NCI-H345 (cell line): ENCODE data around the gene TMEM125.

ENCODE experiments used
- DNase-seq: peaks from one replicate; lab custom pipeline; 2025; lab: John Stamatoyannopoulos, UW

TMEM125 gene

DNA sequence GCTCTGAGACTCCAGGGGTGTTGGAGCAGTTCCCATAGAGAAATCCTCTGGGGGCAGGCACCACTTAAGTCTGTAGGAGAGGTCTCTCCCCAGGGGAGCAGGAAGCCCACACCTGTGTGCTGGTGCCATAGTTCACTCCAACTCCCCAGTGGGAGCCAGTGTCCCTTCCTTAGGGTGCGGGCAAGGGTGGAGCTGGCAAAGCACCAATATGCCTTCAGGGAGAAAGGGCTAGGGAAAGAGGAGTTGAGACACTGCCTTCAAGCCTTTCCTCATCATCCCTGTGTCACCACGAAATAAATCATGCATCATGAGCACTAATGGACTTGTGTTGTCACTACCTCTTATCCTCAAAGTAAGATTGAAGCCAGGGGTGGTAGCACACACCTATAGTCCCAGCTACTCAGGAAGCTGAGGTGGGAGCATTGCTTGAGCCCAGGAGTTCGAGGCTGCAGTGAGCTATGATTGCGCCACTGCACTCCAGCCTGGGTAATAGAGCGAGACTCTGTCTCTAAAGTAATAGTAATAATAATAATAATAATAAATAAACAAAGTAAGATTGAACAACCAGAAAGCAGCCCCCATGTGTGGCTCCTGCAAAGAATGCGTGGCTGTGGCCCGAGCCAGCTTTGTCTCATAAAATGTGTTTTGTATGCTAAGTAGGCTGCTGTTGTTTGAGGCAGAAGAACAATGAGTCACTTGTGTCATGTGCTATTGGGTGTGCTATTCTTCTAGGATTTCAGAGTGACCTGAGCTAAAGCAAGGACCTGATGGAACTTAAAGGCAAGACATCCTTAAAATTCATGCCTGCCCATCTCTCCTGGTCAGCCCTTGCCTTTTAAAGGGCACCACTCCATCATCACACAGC lies 24.3 kb downstream of the TMEM125 start:
- no peak for DNase-seq

- no peak for DNase-seq
These were observed 25.0 kb downstream of the TMEM125 start for GRCh38 chr1:43294761-43295160.

- no peak for DNase-seq
These were observed 26.4 kb downstream of the TMEM125 start for GRCh38 chr1:43296207-43296606.

DNA sequence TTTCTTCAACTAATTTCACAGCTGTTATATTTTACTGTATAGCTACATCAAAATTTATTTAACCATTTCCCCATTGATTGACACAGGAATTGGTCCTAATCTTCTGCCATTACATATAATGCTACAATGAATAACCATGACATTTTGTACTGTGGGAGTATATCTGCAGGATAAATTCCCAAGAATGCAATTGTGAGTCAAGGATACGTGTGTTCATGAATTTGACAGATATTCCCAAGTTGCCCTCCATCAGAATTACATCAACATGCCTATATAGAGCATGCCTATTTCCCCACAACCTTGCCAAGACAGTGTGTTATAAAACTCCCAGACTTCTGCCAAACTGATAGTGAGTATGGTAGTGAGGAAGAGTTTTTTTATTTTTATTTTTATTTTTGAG lies 28.3 kb downstream of the TMEM125 start:
- DNase-seq = no peak

DNA sequence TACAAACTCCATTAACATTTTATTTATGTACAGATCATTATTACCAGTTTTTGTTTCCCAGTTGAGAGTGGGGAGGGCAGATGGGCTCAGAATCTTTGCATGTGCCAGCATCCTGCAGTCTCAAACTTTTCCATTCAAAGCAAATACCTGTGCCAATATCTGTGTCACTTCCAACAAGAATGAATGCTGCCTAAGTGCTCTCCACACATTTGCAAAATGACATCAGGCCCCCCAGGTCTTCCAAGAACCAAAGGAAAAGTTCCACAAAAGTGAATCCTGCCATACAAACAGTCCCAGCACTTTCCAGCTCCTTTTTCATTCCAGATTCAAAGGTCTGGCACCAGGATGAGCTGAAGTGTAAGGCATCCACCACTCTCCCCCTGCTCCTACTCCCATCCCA lies 29.3 kb downstream of the TMEM125 start:
- no peak for DNase-seq

DNA sequence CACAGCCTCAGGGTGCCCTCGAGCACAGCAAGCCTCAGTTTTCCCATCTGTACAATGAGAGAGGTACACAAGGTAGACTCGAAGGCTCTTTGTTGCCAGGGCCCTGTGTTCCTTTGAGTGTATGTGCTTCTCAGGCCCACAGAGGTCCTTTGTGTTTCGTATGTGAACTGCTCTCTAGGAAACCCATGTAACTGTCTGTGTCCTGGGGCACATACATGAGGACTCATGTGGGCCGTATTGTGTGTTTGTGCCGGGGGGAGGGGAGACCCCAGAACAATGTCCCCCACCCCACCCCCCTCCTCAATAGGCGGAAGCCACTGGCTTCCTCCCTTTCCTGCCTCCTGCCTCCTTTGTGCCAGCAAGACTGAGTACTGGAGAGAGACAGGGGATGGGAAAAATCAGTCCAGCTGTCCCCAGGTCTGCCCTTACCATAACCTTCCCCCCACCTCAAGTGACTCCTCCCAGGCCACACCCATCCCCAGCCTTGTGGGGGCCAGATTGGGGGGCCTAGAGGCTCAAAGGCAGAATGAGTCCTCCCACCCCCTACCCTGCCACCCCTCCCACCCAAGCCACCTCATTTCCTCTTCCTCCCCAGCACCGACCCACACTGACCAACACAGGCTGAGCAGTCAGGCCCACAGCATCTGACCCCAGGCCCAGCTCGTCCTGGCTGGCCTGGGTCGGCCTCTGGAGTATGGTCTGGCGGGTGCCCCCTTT lies 30.8 kb downstream of the TMEM125 start, which contains the start of gene TIE1:
TSS of gene TIE1 (plus strand) at position 605 of the 717 bp plus-strand sequence. CDS start at position 695, 90 bp downstream.
- no peak for DNase-seq

GRCh38 chr1:43302201-43302600 lies 32.4 kb downstream of the TMEM125 start:
- no peak for DNase-seq

DNA sequence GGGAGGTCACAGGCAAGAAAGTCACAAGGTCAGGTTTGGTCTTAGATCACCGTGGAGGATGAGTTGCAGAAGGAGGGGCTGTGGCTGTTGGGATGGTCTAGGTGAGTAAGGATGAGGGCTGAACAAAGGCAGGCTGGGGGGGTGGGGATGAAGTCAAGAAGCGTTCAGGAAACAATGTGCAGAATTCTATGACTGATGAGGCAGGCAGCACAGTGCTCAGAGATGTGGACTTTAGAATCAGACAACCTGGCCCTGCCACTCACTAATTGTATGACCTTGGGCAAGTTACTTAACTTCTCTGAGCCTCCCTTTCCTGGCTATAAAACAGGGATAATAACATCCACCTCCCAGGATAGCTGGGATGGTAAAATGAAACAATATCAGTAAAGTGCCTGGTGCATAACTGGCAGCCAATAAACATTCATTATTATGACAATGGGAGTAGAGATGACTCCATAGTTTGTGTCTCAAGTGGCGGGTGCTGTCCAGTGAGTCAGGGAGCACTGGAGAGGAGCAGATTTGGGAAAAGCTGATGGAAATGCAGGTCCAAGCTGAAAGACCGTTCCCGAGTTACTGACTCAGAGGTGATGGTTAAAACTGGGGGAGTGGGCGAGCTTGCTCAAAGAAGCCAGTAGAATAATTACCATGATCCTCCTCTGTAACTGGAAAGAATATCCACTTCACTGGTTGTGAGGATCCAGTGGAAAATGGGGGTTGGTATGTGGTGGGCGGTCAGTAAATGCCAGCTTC lies 33.1 kb downstream of the TMEM125 start:
- no peak for DNase-seq

DNA sequence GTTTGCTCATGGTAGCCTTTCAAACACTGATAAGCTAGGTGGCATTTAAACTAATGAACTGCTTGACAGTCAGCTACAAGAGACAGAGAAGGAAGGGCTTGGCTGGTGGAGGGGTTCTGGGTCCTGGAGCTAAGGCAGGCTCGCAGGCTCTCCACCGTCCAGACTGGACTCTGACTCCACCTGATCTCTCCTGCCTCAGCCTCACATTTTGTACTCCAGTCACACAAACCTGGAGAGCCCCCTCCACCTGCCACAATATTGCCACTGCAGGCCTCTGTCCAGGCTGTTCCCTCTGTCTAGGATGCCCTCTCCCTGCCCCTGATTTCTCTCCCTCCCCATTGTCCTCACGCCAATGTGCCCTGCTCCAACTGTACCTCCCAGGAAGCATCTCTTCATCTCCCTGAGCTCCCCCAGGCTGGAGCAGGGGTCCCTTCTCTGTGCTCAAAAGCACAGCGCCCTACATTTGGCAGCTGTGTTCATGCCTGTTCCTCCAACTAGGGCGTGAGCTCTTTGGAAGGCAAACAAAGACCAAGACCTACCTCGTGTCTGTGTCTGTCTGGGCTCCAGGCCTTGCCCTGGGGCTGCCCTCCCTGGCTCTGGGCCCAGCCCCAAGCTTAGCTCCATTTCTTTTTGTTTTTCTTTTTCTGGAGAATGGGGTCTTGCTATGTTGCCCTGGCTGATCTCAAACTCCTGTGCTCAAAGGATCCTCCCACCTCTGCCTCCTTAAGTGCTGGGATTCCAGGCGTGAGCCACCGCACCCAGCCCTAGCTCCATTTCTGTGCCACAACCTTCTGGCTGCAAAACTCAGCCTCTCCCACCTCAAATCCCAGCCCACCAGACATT lies 33.9 kb downstream of the TMEM125 start:
- no peak for DNase-seq

GRCh38 chr1:43304314-43304681 lies 34.5 kb downstream of the TMEM125 start:
- DNase-seq = no peak

GRCh38 chr1:43304771-43305300 lies 35.1 kb downstream of the TMEM125 start:
- no peak for DNase-seq

GRCh38 chr1:43305461-43305860 lies 35.7 kb downstream of the TMEM125 start:
- DNase-seq = no peak

- no peak for DNase-seq
These were observed 36.3 kb downstream of the TMEM125 start for GRCh38 chr1:43305926-43306687.

DNA sequence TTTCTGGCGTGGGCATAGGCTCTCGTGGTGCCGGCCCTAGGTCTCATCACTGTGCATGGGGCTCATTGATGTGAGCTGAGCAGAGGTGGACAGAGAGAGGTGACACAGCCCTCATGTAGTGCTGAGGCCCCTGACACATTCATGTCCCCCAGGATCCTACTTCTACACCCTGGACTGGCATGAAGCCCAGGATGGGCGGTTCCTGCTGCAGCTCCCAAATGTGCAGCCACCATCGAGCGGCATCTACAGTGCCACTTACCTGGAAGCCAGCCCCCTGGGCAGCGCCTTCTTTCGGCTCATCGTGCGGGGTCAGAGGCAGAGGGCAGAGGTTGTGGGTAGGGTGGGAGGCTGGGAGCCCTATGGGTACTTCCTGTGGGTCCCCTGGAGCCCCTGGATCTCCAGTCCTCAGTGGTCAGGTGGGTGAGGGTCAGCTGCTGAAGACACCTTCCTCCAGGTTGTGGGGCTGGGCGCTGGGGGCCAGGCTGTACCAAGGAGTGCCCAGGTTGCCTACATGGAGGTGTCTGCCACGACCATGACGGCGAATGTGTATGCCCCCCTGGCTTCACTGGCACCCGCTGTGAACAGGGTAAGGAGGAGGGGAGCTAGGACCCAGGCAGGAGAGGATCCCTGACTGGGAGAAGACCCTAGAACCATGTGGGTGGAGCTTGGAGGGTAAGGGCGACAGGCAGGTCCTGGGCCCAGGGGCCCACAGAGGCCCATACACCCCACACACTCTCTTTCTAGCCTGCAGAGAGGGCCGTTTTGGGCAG lies 37.1 kb downstream of the TMEM125 start:
- peak; percentile 60 for DNase-seq

GRCh38 chr1:43307458-43308158 lies 37.8 kb downstream of the TMEM125 start:
- no peak for DNase-seq

- no peak for DNase-seq
These were observed 39.0 kb downstream of the TMEM125 start for GRCh38 chr1:43308635-43309404.

GRCh38 chr1:43309405-43310025 lies 39.7 kb downstream of the TMEM125 start:
- DNase-seq = no peak

DNA sequence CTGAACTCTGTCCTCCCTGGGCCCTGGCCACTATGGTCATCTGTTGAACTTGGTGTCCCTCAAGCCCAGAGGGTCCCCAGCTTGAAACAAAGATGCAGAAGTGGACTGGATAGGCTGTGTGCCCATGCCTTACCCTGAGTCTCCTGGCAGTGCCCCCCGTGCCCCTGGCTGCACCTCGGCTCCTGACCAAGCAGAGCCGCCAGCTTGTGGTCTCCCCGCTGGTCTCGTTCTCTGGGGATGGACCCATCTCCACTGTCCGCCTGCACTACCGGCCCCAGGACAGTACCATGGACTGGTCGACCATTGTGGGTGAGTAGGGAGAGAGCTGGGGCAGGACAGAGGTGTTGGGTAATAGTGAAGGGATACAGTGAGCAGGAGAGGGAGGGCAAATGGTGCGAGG lies 41.7 kb downstream of the TMEM125 start:
- no peak for DNase-seq
